Activated gamma-delta T cell (primary cell): ENCODE data around the gene GUK1.
A peak's percentile ranks its signal among the peaks of the same experiment; 100 is the strongest.

Experiments used
- DNase-seq: peaks from one replicate; lab custom pipeline; 2025; lab: John Stamatoyannopoulos, UW
- total RNA-seq, 2 donors: gene quantifications; one replicate each; lab custom pipeline; 2026; lab: John Stamatoyannopoulos, UW

The GUK1 gene
- 141 to 148 reads per million in 2 donors for total RNA-seq

GRCh38 chr1:228139931-228140723, at the start of gene GUK1:
Gene GUK1 (plus strand): TSS chr1:228140279. CDS start chr1:228140303, 24 bp downstream.
- peak; percentile 100 for DNase-seq

- DNase-seq: no peak
Observed at GRCh38 chr1:228090613-228091081, 49.4 kb upstream of the GUK1 start.

DNA sequence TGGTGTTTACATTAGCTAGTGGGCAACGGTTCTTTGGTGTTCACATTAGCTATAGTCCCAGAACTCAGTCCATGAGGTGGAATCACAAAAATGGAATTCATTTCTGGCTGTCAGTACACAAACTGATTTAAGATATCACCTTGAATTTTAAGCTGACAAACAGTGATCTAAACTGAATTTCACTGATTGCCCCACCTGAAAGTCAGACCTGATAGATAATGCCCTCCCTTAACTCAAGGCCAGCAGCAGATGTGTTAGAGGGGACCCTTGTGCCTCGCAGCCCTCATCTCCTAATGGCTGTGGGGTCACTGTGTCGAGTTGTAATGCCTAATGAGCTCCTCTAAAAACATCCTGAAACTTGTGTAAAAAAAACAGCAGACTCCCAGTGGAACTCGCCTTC, 49.0 kb upstream of the GUK1 start:
- no peak for DNase-seq

- DNase-seq: no peak
Observed at GRCh38 chr1:228092342-228093049, 47.6 kb upstream of the GUK1 start.

DNA sequence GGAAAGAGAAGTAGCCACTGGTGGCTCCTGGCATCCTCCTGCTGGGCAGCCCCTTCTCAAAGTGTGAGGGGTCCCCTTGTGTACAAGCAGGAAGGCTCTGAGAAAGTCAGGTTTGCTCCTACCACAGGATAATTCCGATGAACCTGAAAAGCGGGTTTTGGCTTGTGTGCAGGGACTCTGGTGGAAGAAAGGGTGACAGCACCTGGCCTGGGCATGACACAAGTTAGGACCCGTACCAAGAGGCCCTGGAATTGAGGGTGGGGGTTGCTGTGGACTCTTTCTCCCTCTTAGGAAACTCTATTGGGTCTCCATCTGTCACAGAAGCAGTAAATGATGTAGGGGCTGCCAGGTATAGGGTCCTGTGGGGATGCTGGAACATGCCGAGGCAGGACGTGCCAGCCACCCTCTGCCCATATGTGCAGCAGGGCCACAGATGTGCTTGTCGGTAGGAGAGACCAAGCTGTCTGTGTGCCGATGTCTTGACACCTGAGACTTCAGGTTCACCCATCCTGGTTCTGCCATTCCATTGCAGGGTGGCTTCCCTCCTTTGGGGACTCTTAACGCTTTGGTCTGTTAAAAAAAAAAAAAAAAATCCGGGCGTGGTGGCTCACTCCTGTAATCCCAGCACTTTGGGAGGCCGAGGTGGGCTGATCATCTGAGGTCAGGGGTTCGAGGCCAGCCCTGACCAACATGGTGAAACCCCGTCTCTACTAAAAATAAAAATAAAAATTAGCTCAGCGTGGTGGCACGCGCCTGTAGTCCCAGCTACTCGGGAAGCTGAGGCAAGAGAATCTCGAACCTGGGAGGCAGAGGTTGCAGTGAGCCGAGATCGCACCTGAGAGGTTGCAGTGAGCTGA, 46.8 kb upstream of the GUK1 start:
- no peak for DNase-seq

DNA sequence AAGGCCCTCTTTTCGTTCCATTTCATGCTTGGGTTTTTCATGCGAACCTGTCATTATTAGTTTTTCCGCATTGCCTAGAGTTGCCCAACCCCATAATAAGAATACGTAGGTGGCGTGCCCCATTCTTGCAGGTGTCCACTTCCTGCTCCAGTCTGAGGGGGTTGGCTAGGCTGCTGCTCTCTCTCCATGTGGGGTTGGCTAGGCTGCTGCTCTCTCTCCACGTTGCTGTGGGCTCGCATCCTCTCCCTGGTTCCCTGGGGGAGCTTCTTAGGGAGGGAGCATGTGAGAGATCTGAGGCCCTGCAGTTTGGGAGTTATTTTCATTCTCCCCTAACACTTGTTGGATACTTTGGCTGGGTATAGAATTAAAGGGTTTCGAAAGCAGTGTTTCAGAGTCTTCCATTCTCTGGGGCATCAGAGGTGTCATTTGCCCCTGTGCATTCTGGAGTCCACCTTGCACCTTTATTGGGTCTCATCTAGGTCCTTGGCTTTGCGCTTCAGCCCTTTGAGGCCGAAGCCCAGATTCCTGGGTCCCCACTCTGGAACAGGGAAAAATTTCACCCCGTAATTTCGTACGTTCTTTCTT, 45.6 kb upstream of the GUK1 start:
- no peak for DNase-seq

GRCh38 chr1:228095161-228095560, 44.9 kb upstream of the GUK1 start:
- DNase-seq: no peak

DNA sequence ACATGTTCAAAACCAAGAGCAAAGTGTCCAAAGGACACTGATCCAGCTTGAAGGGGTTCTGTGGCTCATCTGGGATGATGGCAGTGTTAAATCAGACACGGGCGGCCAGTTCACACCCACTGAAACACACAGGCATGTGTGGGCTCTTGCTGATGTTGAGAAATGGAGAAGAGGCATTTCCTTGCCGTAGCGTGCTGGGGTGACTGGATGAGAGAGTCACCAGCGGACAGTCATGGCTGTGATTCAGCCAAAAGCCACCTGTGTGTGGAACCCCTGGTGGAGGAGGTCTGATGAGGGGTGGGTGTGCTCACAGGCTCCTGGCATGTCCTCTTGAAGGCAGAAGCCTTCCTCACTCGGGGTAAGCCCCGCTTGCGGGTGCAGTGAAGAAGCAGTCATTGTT, 44.1 kb upstream of the GUK1 start:
- no peak for DNase-seq

DNA sequence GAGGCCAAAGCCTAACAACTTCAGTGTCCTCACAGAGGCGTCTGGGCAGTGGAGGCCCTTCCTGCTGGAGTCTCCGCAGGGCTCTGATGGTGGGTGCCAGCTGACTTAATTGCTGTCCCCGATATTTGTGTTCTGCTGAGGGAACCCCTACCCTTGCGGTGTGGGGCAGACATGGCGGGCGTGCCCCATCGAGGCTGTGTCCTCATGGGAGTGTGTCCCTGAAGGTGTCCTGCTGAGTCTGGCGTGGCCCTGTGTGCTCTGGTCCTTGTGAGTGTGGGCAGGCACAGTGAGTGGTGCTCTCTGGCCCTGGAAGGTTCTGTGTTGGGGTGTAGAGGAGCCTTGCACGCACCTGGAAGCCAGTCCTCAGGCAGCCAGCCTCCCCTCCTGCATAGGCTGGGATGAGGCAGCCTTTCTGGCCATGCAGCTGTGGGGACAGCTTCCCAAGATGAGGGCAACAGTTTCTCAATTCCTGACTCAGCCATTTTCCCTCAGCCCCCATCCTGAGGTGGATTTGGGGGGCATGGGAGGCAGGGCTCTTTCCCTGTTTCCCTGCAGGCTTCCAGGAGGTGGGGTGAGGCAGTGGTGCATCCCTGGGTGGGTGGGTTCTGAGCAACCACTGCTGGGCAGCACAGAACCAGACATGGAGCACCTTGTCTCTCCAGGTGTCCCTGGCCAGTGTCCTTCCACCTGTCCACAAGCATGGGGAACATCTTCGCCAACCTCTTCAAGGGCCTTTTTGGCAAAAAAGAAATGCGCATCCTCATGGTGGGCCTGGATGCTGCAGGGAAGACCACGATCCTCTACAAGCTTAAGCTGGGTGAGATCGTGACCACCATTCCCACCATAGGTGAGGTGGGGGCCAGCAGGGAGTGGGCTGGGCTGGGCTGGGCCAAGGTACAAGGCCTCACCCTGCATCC, 43.4 kb upstream of the GUK1 start:
- no peak for DNase-seq

DNA sequence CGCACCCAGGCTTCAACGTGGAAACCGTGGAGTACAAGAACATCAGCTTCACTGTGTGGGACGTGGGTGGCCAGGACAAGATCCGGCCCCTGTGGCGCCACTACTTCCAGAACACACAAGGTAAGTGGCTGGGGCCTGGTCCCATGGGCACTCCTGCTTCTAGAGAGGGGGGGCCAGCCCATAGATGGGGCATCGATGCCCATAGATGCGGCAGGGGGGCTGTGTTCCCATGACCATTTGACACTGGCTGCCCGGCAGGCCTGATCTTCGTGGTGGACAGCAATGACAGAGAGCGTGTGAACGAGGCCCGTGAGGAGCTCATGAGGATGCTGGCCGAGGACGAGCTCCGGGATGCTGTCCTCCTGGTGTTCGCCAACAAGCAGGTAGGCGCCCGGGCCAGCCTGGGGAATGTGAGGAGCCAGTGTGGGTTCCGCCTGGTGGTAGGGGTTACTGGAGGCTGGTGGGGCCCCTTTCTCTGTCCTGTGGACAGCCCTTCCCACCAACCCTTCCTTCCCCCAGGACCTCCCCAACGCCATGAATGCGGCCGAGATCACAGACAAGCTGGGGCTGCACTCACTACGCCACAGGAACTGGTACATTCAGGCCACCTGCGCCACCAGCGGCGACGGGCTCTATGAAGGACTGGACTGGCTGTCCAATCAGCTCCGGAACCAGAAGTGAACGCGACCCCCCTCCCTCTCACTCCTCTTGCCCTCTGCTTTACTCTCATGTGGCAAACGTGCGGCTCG, 42.6 kb upstream of the GUK1 start:
- no peak for DNase-seq

DNA sequence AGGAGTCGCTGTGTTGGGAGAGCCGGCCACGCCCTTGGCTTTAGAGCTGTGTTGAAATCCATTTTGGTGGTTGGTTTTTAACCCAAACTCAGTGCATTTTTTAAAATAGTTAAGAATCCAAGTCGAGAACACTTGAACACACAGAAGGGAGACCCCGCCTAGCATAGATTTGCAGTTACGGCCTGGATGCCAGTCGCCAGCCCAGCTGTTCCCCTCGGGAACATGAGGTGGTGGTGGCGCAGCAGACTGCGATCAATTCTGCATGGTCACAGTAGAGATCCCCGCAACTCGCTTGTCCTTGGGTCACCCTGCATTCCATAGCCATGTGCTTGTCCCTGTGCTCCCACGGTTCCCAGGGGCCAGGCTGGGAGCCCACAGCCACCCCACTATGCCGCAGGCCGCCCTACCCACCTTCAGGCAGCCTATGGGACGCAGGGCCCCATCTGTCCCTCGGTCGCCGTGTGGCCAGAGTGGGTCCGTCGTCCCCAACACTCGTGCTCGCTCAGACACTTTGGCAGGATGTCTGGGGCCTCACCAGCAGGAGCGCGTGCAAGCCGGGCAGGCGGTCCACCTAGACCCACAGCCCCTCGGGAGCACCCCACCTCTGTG, 41.7 kb upstream of the GUK1 start:
- DNase-seq: no peak

GRCh38 chr1:228099331-228099732, 40.7 kb upstream of the GUK1 start:
- DNase-seq: no peak

- DNase-seq: no peak
Observed at GRCh38 chr1:228100822-228101613, 39.1 kb upstream of the GUK1 start.

DNA sequence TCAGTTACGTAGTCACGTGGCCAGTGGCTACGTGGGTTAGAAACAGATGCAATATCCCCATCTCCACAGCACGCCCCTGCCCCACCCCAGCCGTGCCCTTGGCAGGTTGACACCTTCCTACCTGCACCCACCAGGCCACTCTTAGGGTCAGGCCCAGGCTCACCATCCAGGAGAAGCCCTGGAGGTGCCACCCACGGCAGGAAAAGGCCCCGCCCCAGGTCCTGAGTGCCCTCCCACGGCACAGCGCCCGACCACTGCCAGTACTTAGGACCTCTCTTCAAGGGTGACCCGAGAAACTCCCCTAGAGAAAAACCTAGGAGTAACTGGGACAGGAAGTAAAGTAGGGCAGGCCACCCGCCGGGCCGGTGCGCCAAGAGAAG, 38.5 kb upstream of the GUK1 start:
- DNase-seq: no peak

DNA sequence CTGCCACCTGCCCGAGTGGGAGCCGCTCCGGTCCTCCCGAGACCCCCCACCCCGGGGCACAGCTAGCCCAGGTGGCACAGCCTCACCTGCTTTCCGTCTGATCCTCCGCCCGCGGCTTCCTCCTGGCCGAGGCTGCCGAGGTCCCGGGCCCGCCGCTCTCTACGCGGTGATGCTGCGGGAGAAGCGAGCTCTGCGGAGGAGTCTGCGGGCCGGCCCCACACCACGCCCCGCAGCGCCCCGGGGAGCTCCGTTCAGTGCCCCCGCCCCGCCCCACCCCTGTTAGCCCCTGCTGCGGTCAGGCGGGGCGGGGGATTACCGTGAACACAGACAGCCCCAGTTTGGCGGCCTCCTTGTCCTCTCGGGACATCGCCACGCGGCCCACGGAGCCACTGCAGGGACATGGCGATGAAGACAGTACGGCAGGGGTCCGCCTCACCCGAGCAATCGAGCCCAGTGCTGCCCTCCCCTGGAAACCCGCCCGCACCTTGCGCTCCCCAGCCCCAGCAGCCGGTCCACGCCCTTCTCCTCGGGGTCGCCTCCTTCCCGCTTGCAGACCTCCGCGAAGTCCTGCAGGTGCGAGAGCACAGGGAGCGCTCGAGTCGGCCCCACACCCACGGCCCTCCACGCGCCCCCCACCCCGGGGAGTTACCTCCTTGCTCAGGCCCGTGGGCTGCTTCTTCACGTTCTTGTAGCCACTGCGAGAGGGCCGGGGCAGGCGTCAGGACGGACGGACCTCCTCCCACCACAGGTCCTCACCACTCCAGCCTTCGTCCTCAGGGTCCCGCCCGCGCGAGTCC, 37.9 kb upstream of the GUK1 start:
- peak; percentile 52 for DNase-seq

DNA sequence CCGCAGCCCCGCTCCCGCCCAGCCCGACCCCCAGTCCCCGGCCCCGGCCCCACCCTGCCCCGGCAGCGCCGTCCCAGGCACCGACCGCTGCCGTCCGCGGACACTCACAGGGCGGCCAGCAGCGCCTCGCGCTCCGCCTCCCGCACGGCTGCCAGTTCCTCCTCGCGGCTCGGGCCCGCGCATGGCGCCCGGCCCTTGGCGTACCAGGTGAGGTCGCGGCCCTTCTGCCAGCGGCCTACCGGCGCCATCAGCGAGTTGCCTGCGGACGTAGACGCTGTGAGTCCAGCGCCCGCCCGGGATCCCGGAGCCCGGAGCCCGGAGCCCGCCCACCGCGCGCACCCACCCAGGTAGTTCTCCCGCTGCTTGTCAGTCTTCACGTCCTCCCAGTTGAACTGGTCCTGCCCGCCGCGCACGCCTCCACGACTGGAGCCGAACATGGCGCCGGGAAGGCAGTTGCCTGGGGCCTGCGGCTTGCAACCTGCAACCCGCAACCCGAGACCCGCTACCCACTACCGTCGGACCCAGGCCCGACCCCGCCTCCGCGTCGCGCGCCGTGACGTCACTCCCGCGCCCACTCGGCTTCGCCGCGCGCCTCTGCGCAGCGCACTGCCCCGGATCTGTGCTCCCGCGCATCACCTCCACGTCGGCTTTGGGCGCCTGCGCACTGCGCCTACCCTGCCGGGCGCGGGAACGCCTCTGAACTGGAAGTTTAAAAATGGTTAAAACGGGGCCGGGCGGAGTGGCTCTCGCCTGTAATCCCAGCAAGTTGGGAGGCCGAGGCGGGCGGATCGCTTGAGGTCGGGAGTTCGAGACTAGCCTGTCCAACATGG, 37.1 kb upstream of the GUK1 start, which contains the start of gene C1orf35:
Gene C1orf35, minus strand, starts transcription at position 535 of the 830 bp plus-strand sequence. Its CDS starts 98 bp downstream, at position 437.
- DNase-seq: peak; percentile 92
